SHP77 treated with DMSO at 0.1 percent for 48 hours (cell line): Measurements from ENCODE around the gene PCBP3.
A peak's percentile ranks its signal among the peaks of the same experiment; 100 is the strongest.
"Not testable (repeated sequence)": the region's sequence is repeated elsewhere in the genome, so short reads cannot be mapped to it uniquely, and the experiment has no call there.

Experiments
- DNase-seq: peaks from one replicate; lab custom pipeline; 2025; lab: John Stamatoyannopoulos, UW

The PCBP3 gene

DNA sequence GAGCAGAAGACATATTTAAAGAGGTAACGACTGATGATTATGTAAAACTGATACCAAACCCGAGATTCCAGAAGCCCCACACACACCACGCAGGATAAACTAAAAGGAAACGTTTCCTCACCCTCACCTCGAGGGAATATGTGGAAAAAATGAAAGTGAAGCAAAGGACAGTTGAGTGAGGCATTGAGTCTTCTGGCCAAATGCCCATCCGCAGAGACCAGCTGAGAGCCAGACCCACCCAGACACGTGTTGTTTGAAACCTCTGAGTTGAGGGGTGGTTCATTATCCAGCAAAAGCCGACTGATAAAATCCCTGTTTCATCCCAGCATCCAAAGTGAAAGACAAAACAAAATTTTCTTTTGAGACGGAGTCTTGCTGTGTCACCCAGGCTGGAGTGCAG is 29.6 kb upstream of the PCBP3 start:
- DNase-seq = no peak

DNA sequence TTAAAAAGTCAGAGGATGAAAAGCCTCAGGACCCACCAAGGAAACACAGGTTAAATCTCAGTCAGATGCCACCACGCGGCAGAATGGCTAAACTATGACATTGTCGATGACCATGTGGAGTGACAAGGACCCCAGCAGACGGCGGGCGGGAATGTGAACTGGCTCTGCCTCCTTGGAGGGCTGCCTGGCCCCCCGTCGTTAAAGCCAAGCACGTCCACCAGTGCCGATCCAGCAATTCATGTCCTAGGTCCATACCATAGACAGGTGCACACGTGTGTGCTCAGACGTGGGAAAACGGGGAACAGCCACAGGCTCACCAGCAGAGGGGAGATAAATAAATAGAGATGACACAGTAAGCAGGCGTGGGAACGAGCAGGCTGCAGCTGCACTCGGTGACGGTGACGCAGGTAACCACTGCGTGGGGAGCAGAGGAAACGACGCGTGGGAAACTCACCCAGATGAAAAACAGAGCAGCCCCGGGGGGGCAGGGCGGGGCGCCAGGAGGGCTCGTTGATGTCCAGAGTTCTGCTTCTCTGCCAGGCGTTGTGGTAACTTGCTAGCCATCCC is 28.3 kb upstream of the PCBP3 start:
- no peak for DNase-seq

DNA sequence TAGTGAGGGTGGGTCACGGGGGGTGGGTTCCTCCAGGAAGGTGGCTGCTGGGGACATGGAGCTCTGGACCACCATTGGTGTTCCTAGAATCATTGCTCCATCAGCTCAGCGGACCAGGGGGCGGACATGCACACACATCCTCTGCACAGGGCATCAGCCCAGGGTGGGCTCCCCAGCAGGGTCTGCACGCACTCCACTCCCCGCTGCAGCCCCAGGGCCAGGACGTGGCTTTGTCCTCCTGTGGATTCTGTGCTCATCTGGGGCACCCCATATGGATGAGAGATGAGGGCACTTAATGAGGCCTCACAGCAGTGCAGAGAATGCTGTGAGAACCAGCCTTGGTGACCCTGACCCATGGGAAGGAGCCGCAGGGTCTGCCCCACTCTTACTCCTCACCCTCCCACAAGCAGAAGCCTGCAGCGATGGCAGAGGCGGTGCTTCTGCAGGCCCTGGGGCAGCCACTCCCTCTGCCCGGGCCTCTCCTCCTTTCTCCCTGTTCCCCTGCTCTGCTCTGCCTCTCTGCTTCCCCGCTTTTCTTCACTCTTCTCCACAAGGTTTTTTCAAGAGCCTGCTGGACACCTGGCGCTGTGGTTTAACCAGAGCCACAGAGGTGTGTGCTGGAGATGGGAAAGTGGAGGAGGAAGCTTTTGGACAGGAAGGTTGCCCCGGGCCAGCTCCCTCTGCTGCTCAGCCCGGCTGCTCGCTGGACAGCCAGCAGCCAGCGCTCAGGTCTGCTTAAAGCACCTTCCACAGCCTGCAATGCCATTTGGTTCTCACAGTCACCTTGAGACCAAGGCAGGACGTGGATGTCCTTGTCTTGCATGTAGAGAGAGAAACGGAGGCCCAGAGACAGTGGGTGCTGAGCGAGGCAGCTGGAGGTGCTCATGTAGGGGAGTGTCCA is 26.3 kb upstream of the PCBP3 start:
- peak; percentile 19 for DNase-seq

DNA sequence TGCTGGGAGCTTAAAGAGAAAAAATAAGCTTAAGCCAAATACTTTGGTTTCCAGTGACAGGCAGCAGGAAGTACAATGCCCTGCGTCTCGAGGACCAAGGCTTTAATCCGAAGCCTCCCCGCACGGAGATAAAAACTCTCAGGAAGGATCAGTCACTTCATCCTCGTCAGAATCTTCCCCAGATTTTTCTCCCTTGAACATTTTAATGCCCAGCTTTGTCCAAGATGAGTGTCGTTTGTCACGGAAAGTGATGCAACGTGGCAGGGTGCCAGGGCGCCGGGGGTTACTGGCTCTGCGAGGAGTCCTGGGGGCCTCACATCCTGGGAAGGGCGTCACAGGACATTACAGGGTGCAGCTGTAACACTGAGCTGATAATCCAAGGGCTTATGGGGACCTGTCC is 25.2 kb upstream of the PCBP3 start:
- peak; percentile 41 for DNase-seq

DNA sequence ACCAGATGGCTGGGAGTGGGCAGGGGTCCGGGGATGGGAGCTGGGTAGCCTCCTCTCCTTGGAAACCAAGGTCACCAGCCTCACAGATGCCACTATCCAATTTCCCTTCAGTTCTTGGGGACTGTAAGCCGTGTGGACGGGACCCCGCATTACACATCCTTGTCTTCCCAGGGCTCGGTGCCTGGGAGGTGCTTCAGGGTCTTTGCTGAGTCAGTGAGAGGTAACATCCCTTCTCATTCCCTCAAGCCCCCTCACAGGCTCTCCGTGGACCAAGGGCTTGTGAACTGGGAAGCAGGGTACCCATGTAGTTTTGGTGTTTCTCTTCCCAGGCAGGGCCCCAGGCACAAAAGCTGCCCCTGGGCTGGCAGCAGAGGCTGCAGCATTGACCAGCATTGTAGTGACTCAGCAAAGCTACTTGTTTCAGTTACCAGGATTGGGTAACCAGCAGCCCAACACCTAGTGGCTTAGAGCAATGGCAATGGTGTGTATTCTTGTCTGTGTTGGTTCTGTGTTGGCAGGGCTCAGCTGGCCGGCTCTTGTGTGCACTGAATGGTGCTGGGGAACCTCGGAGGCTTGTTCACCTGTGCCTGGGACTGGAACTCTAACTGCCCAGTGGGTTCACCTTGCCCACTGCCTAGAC is 24.6 kb upstream of the PCBP3 start:
- DNase-seq = no peak

DNA sequence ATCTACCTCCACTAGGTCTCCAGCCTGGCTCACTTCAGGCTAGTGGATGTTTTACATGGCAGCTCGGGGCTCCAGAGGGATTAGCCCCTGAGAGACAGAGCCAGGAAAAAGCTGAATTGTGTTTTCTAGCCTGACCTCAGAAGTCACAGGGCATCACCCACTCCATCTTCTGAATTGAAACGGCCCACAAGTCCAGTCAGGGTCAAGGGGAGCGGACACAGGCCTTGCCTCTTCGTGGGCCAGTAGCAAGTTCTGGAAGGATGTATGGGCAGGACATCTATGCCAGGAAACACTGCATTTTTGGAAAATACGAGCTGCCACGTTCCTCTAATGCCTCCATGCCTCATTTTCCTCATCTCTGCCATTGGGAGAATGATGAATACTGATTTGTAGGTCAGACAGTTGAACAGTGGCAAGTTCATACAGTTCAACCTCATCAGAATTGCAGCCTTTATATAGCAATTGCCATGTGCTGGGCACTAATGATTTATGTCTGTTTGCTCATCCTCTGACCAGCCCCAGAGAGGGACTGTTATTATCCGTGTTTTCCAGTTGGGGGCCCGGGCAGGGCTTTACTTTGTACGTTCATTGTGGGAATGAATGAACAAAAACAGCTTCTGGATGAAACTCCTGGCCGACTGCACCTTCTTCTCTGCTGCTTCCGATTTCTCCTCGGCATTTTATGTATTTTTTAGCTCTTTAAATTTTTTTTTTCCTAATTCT is 23.2 kb upstream of the PCBP3 start:
- DNase-seq = peak; percentile 62

DNA sequence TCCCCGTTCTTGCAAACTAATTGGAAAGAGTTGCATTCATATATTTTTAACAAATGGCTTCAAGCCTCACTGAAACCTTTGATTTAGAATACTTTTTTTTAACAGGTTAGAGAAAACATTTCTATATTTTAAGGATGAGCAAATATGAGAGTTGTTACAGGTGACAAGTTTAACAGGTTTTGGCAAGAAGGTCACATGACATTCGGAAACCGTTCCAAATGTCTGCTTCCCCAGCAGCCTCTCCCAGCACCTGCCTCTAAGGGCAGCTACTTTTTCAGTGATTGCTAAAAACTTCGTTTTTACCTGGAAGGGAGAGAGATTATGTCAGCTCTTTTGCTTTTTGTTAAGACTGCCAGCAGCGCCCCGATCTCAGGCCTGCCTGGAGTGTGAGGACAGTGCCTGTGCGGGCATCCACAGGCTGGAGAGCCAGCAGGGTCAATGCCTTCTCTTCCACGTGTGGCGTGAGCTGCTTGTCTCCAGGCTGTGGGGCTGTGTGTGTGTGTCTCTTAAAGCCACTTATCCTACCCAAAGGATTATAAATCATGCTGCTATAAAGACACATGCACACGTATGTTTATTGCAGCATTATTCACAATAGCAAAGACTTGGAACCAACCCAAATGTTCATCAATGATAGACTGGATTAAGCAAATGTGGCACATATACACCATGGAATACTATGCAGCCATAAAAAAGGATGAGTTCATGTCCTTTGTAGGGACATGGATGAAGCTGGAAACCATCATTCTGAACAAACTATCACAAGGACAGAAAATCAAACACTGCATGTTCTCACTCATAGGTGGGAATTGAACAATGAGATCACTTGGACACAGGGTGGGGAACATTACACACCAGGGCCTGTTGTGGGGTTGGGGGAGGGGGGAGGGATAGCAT is 21.8 kb upstream of the PCBP3 start:
- DNase-seq = not testable (repeated sequence)

DNA sequence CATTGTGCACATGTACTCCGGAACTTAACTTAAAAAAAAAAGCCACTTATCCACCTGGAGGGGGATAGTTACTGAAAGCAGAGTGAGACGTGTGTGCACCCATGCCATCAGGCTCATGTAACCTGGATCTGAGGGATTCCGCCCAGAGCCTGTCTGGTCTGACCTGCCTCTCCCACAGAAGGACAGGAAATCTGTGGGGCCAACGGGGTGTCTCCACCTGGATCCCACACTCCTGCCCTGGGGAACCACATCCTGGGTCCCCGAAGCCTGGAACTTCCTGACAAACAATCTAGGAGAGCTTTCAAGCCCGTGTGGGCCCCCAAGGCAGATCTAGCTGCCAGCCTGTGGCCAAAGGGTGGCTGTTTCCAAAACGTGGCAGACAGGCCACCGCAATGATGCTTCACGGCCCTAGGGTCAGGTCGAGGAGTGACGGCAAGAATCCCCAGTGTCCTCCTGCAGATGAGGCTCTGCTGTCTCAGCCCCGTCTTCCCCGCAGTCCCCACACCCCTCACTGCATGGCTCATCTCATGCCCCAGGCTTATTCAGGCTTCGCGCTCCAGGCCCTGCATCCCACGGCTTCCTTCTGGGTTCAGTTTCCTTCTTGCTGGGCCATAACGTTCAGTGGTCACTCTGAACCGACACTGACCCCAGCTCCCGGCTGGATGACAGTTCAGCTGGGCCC is 21.0 kb upstream of the PCBP3 start:
- DNase-seq = no peak

DNA sequence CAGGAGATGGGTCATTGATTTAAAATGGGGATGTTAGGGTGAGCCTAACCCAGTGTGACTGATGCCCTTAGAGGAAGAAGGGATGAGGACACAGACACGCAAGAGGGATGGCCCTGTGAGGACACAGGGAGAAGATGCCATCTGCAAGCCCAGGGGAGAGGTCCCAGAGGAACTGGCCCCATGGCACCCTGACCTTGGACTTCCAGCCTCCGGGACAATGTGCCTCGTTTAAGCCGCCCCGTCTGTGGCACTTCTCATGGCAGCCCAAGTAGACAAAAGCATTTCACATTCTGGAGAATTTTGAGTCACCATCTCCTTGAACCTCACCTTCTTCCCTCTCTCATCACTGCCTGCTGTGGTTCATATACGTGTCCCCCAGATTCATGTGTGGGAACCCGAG is 20.1 kb upstream of the PCBP3 start:
- DNase-seq = no peak

DNA sequence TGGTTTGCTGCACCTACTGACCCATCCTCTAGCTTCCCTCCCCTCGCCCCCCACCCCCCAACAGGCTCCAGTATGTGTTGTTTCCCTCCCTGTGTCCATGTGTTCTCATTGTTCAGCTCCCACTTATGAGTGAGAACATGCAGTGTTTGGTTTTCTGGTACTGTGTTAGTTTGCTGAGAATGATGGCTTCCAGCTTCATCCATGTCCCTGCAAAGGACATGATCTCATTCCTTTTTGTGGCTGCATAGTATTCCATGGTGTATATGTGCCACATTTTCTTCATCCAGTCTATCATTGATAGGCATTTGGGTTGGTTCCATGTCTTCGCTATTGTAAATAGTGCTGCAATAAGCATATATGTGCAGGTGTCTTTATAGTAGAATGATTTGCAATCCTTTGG is 17.4 kb upstream of the PCBP3 start:
- not testable (repeated sequence) for DNase-seq

DNA sequence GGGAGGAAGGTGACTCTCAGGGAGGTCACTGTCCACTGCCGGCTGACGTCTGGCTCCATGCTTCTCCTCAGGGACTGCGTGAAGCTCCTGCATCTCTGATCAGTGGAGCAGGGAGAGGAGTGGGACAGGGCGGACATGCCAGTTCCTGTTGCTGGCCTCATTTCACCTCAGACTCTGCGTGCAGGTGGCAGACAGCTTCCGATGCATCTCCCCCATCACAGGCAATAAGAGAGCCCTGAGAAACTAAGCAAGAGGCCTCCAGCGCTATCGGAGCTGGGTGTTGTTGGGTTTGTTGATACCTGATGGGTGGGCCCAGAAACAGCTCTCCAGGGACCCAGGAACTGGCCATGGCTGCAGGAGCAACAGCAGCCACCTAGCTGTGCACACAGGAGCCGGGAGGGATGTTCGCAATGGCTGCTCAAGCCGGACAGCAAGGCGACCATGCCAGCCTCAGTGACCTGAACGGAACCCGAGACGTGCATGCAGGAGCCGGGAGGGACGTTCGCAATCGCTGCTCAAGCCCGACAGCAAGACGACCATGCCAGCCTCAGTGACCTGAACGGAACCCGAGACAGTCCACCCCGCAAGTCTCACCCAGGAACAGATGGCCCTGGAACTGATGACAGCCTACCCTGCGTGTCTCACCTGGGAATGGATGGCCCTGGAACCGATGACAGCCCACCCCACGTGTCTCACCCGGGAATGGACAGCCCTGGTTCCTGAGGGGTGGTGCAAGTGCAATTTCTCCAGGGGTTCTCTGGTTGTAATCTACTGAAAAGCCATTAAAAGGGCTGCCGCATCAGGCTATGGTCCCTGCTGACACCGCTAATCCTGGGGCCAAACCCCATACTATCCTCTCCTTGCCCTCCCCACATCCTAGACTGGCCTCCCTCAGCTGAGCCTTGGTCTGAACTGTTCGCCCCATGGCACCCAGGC is 14.2 kb upstream of the PCBP3 start:
- DNase-seq = no peak

DNA sequence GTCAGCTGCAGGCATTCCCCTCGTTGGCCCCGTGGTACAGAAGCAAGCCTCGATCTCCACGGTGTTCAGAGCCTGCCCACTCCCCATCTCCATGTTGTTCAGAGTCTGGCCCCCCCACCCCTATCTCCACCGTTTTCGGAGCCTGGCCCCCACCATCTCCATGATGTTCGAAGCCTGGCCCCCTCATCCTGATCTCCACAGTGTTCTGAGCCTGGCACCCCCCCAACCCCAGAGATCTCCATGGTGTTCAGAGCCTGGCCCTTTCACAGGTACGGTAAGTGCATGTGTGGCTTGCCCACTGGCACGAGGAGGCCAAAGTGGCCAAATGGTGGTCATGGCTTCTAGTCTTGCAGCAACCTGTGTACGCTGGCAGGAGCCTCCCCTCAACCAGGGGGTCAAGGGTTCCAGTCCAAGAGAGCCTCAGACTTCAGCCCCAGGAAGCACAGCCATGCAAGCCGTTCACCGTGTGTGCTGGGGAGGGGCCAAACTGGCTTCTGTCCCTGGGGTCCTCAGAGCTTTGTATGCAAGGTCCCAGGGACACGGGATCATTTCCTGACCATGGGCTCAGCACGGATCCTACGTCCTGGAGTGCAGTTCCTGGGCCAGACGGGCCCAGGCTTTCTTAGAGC is 13.3 kb upstream of the PCBP3 start:
- no peak for DNase-seq

DNA sequence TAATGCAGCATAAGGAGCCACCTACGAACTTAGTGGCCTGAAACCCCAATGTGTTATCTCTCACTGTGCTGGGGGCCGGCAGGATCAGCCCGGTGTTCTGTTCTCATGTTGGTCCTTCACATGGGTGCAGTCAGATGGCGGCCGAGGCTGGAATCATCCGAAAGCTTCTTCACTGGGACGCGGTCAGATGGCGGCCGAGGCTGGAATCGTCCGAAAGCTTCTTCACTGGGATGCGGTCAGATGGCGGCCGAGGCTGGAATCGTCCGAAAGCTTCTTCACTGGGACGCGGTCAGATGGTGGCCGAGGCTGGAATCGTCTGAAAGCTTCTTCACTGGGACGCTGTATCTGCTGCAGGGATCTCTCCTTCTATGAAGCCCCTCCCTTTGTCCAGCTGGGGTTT is 12.6 kb upstream of the PCBP3 start:
- no peak for DNase-seq

DNA sequence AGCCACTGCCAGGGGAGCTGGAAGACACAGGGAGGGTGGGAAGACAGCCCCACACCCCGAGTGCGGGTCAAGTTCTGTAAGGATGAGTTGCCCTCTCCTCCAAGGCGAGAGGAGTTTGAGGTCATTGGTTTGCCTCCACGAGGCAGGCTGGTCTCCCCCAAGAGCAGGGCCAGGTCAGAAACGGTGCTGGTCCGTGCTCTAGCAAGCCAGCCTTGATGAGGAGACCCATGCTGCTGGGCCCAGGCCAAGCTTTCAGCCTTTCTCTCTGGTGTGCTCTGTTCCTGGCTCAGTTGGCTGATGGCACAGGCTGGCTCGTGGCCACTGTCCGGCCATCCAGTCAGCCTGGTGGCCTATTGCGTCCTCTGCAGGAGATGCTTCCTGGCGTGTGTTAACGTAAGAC is 12.0 kb upstream of the PCBP3 start:
- no peak for DNase-seq

DNA sequence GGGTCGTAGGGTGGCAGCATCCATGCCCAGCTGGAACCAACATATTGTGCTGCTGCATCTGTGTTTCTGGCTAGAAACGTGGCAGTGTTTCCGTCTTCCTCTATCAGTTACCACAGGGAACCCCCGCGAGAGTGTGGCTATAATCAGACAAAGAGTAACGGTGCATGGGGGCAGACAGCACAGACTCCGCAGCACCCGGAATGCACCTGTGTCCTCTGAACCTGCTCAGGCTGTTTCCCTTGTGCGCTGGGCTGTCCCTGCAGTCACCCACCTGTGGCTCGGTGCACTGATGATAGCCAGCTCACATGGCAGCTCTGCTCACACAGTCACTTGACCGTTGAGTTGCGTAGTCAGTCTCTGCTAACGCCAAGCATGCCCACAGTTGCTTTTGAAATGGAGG is 11.4 kb upstream of the PCBP3 start:
- no peak for DNase-seq

DNA sequence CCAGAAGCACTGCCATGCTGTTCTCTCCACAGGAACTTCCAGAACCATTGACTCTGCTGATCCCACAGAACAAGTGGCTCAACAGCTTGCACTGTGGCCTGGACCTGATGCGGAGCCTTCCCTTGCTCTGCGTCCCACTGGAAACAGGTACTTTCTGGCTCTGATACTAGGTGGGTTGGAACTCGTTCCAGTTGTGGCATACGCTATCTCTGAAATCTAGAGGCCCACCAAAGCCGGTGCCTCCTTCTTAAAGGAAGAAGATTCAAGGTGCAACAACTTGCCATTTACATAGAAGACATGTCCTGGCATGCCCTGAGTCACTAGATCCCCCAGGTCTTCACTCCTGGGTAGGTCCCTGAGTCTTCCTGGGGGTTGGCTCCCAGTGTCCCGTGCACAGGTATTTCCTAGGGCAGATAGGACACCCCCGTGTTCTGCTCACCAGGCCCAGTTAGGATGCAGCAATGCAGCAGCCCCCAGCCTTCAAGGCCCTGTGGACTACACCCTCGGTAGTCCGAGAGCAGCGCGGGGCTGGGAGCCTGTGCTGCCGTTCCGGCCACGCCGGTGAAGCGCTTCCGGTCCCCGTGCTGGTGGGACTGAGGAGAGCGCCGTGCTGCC is 10.8 kb upstream of the PCBP3 start:
- DNase-seq = no peak

DNA sequence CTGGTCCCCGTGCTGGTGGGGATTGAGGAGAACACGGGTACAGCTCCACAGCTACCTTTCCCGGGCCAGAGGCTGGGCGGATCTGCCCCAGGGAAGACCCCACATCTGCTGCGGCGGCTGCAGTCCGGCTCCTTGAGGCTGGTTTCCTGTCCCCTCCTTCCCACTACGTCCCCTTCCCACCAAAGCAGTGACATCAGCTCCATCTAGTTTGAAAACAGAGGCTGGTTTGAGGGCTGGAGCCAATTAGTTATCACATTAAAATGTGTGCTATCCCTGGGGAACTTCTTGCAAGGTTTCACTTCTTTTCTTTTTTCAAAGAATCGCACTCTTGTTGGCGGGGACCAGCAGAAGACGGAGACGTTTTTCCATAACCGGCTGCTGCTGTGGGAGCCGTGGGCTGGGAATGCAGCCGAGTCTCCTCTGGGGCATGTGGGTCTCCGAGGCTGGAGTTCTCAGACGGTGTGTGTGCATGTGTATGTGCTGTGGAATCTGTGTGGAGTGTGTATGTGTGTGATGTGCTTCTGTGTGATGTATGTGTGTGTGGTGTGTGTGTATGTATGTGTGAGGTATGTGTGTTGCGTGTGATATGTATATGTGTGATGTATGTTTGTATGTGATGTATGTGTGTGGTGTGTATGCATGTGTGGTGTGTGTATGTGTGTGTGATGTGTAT is 8.9 kb upstream of the PCBP3 start:
- no peak for DNase-seq
